HT1080 (cell line): Measurements from ENCODE around the gene PLCL2. TPM values are rescaled to one million over a fixed set of nuclear protein-coding genes. Genes with fewer than 3 reads are reported as not detected.
A peak's percentile ranks its signal among the peaks of the same experiment; 100 is the strongest.

ENCODE experiments used
- DNase-seq: peaks from one replicate; pipeline ENCODE4 v3.0.0-alpha.2; 2015; ENCODE audit warnings: low read depth
- total RNA-seq: library from RNA; depleted of rRNA; stranded (reverse); fragments of >200 nt; shearing (Covaris generic); gene quantifications from 2 replicates; pipeline ENCODE4 v1.2.3, GENCODE V29; 2014

The PLCL2 gene
- total RNA-seq, 1 experiment from 2014 or later = 11.5 TPM

DNA sequence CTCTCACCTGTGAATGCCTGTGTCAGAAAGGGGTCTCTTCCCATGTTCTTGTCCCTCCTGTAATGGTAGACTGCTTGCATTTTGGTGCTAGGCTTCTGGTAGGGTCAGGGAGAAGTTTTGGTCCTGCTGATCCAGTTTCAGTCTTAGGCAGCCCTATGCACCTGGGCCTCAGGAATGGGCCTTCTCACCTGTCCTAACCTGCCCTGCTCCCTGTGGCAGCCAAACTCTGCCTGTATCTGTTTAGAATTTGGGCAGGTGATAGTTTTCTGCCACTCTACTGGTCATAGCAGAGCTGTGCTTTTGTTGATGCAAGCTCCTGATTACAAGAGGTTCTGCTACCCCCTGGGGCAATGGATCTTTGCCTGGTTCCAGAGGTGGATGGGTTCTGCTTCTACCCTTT, 118.7 kb downstream of the PLCL2 start:
- no peak for DNase-seq

DNA sequence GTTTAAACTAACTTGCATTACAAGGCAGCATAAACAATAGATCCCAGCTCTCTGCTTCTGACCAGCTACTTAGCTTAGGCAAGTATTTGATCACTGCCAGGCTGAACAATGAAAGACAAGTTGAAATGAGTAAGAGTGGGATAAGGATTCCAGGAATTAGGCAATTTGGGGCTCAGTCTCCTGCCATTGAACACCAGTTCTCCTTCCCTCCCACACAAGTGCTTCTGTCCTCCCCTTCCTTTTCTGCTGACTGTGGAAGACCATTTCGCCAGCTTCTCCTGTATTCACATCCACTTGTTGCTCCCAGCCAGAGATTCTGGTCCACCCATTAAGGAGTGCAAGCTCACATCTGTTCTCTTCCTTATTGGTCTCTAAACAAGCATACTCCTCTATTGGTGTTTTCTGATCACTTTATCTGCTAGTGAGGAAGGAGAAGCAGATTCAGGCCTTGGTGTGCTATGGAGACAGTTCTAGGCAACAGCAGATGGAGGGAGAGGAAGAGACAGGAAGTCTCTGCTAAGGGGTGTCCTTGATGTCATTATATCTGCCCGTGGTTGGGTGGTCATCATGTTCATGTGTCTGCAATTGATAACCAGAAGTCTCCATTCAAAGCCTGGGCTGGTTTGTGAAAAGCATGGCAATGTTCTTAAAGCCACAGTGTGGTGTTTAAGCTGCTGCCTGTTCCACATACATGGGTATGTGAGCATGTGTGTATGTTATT, 121.5 kb downstream of the PLCL2 start:
- no peak for DNase-seq

DNA sequence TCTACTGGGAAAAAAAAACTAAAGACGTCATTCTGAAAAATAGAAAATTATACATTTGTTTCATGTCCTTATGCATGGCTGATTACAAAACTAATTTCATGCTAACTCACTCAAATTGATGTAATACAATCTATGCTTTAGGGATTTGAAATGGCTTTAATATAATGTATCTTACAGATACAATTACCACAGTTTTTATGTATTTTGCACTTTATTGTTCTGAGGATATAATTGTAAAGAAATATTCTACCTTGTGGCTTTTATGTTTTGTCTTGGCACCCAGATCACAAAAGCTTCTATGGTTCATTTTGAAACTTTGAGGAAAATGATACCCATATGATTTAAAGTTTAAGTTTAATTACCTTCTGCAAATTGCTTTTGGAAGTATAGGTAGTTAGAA, 122.5 kb downstream of the PLCL2 start:
- no peak for DNase-seq

DNA sequence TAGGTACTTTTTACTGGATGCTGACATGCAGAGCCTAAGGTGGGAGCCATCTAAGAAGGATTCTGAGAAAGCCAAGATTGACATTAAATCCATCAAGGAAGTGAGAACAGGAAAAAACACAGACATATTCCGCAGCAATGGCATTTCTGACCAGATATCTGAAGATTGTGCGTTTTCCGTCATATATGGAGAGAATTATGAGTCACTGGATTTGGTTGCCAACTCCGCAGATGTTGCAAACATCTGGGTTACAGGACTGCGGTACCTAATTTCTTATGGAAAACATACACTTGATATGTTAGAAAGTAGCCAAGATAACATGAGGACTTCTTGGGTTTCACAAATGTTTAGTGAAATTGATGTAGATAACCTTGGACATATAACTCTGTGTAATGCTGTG, 125.1 kb downstream of the PLCL2 start:
- no peak for DNase-seq

DNA sequence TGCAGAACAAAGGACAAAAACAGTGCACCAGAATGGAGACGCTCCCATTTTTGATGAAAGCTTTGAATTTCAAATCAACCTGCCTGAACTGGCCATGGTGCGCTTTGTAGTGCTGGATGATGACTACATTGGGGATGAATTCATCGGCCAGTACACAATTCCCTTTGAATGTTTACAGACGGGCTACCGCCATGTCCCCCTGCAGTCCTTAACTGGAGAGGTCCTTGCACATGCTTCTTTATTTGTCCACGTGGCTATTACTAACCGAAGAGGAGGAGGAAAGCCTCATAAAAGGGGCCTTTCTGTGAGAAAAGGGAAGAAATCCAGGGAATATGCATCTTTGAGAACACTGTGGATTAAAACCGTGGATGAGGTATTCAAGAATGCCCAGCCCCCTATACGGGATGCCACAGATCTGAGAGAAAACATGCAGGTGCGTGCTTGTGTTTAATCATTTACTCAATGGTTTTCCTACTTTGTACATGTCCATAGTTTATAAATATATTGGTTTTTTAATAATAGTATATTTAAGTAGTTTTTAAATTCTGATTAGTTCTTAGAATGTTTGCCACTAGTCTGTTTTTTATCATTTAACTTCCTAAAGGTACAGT, 127.1 kb downstream of the PLCL2 start:
- no peak for DNase-seq

DNA sequence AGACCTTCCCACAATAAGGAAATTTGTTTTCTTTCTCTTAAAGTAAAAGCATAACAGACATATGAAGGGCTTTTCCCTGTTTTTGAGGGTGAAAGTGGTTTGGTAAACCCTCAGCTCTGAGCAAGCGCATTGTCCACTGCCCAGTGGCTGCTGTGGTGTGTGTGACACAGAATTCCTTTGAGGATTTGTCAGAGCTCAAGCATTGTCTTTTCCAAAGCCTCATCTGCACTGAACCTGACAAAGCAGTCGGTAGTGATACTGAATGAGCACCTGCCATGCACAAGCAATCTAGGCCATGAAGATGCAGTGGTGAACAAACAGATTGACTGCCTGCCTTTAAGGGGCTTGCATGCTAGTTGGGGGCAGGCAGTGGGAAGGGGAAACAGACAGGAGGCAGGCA, 128.3 kb downstream of the PLCL2 start:
- peak; percentile 15 for DNase-seq

DNA sequence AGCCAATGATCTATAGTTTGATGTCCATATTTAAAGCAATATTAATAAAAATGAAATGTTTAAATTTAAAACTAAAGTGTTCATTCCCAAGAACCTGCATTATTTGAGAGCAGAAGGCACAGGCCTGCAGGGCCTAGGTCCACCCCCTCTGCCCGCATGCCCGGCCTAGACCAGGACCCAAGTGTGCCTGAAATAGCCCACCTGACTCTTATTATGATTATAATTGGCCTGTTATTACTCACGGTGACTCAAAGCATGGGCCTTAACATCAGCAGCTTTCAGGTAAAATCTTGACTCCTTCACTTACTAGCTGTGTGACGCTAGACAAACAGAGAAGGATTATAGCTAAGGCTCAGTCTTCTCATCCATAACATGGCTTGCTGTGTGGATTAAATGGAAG, 128.8 kb downstream of the PLCL2 start:
- no peak for DNase-seq

DNA sequence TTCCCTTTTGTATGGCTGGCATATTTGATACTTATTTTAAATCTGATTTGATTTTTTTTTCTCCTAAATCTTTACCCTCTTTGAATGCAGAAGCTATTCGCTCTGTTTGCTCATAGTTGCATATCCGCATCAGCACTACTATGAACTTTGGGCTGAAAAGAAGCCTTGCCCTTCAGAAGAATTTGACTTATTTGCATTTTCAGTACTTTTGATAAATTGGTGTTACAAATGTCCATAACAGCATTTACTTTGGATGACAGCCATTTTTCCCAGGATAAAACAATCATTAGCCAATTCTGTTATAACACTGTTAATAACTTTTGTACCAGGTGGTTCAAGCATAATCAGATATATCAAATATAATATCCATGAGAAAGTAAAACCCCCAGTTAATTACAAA, 129.5 kb downstream of the PLCL2 start:
- no peak for DNase-seq

DNA sequence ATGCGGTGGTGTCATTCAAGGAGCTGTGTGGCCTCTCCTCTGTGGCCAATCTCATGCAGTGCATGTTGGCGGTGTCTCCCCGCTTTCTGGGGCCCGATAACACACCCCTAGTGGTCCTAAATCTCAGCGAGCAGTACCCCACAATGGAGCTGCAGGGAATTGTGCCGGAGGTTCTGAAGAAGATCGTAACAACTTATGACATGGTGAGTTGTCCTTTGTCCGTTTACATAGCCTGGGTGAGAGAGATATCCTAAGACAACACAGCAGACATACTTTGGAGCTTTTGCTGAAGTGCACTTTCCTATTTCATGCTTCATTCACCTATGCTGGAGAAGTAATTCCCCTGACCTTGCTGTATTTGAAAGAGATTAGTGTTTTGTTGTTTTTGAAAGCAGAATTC, 130.0 kb downstream of the PLCL2 start:
- no peak for DNase-seq

DNA sequence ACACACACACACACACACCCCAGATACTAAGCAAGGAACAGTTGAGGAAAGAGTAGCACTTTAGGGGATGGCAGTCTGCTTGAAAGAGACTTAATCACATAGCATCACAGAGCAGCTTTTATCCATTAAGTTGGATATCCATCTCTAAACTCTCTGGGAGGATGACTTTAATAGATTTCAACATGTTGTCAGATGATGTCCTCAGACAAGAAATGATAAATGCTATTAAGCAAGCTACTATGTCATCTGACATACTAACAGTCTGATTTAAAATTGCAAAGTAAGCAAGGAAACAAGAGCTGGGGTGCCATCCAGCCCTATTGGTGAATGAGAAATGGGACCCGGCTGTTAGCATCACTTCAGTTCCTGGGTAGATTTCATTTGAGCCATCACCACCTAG, 136.9 kb downstream of the PLCL2 start:
- no peak for DNase-seq

DNA sequence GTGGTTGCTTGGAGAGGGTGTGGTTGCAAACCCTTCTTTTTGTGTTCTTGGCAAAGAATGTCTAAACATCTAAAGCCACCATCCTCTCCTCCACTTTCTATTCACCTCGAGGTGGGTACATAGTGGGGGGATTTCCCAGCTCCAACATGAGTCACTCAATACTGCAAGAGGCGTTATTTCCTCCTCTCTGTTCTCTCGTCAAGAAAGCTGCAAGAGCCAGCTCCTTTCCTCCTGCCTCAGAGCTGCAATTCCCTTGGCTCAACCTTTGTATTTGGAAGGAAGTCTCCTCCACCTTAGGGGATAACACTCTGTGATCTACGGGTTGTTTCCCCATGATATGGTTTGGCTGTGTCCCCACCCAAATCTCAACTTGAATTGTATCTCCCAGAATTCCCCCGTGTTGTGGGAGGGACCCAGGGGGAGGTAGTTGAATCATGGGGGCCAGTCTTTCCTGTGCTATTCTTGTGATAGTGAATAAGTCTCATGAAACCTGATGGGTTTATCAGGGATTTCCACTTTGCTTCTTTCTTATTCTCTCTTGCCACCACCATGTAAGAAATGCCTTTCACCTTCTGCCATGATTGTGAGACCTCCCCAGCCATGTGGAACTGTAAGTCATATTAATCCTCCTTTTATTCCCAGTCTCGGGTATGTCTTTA, 138.4 kb downstream of the PLCL2 start:
- DNase-seq = peak; percentile 40

DNA sequence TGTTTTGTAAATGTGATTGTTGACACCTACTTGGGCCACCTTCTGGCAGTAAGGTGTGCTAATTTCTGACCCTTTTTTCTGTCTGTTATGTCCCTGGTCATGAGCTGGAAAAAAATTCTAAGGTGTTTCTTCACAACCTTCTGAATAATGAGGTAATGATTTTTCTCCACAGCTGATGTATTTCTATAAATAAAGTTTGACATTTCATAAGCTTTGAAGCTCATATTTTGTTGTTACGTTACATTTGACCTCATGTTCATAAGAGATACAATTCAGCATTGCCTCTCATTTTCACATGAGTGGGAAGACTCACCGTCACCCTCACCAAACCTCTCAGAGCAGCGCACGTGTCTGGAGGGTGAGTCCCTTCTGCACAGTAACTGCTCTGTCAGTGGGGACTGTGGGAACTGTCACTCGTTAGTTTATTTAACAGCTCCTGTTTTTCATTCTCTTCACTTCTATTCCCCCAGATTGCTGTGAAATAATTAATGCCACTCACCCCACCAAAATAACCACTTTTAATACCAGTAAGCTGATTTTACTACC, 140.9 kb downstream of the PLCL2 start:
- DNase-seq = no peak

DNA sequence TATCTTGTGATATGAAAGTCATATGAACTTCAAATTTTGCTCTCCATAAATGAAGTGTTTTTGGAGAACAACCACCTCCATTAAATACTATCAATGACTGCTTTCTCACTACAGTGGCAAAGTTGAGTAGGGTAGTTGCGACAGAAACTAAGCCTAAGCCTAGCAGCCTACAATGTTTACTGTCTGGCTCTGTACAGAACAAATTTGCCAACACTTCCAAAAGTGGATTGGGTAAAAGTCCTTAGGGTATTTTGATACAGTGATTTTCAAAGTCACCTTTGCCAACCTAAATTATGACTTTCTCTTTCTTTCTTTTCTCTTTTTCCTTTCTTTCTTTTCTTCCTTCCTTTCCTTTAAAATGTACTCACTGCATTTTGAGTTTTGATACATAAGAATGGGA, 142.6 kb downstream of the PLCL2 start:
- no peak for DNase-seq

DNA sequence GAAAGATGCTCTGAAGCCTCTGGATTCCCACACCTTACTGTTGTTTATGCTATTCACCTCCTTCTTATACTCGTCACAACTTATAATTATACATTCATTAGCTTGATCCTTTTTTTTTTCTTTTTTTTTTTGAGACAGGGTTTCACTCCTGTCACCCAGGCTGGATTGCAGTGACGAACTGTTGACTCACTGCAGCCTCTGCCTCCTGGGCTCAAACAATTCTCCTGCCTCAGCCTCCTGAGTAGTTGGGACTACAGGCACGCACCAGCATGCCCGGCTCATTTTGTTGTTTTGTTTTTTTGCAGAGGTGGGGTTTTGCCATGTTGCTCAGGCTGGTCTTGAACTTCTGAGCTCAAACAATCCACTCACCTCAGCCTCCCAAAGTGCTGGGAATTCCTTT, 143.6 kb downstream of the PLCL2 start:
- DNase-seq = no peak

DNA sequence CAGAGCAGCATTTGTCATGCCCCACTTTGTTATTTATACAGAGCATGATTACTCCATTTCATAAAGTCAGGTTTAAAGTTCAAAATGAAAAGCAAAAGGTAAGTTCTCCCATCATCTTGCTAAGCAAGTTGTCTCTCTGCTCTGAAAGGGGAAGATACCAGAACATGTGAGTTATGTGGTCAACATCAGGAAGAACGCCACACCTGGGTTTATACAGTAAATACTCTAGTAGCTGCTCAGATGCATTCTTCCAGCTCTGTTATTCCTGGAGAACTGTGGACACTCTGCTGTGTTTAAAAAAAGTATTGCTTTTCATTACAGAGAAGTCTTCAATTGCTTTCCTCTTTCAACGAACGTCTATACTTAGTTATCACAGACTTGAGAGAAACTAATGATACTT, 145.7 kb downstream of the PLCL2 start:
- no peak for DNase-seq

DNA sequence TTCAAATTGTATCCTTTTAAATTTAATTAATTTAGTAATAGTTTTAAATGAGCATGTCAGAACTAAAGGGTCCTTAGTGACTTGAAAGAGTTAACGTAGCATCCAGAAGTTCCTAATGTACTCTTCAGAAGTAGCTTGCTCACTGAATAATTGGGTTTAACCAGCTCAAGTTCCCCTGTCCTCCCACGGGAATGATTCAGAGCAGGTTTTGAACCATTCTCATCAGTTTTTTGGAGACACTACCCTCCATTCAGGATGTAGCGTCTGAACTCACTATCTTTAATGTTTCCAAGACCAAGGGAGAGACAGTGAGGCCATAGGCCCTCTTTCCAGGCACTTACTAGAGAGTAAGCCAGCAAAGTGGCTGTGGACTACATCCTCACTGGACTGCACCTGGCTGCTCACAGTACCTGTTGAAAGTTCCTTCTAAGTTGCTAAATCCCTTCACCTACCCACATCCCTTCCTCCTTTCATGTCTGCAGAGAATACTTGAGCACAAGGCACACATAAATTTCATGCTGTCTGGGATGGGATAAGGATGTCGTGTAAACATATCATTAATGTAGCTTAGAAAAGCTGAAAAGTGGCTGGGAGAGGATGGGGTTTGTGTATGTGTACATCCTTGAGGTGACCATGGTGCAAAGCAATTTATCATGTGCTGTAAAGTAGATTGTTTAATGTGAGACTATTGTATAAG, 146.3 kb downstream of the PLCL2 start:
- no peak for DNase-seq

DNA sequence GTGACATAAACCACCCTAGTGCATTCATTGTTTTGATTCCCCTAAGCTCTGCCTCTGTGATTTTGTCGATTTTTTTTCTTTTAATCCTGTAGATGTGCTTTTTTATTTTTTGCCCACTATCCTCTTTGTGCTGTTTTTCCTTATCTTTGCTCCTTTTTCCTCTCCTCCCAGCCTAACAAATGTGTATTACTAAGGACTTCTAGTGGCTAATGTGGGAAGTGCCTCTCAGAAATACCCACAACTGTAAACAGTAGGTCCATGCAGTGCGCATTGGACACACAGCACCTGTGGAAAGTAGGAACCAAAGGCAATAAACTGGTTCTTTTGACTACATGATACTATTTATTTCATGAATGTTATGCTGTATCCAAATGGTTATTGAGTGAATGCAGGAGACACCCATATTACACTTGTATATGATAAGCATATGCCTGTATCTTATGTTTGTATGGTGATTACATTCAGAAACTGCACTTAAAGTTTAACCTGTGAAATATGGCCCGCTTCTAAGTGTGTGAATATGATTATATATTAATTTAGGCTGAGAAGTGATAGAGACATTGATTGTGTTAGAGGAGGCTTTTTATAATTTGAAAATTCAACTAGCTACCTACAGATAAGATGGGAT, 147.8 kb downstream of the PLCL2 start:
- DNase-seq = peak; percentile 56

DNA sequence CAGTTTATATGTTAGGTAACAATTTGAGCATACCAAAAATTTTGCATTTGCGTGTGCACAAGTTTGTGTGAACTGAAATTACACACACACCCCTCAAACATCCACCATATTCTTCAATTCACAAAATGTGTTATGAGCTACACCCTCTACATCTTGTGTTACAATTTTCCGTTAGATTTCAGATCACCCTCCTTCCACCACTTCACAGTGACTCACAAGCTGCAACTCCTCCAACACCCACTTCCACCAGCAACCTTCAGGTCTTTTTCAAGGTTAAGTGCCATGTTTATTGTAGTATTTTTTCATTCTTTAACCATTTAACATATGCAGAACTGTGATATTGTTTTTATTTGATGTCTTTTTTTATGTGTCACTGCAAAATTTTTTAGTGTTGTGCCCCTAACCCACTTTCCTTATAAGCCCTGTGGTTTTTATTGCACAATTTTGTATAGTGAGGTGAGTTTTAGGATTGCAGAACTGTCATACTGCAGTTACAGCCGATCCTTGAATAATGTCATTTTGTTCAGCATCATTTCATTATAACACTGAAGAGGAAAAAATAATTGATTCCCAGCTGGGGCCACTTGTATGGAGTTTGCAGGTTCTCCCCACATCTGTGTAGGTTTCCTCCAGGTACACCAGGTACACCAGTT, 148.9 kb downstream of the PLCL2 start:
- DNase-seq = peak; percentile 59

DNA sequence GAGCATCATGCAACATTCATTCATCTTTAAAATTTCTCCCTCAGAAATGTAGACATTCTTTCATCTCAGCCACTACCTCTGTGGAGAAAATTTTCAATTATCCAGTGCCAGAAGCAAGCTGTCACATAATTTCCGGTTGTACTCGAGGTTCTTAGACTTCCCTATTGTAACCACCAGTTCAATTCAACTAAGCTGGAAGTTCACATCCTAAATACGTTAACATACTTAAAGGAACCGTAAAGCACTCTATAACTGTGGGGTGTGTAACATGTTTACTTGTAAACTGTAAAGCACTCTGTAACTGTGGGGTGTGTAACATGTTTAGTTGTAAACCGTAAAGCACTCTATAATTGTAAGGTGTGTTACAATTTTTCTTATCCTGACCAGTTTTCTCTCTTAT, 150.3 kb downstream of the PLCL2 start:
- DNase-seq = no peak

DNA sequence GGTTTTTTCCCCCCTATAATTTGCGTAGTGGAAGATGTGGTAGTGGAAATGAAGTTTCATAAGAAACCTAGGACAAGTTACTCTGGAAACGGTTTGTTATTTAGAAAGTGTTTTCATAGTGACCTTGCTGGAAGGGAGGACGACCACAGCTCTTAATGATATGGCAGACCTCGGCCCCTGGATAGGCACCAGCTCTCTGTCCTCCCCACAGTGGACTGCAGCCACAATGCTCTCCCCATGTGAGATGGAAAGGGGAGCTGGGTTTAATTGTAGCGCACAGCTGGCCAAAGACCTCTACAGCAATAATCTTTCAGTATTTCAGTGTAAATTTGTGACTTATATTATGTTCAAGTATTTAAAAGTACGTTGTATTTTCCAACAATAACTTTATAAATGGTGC, 151.2 kb downstream of the PLCL2 start:
- DNase-seq = no peak

DNA sequence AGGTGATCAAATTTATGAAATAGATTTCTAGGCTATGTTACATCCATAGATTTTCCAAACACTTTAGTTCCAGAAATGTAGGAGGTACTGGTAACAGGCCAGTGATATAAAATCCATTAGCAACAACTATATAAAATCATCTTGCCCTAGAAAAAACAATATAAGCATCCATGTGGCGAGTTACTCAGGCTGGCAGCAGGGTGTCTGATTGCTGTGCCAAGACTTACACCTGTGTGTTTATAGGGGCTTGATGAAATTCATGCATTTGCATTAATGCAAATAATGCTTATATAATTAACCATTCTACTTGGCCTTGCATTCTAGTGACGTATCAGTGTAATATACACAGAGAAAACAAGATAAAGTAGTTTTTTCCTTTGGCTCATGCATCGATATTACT, 153.4 kb downstream of the PLCL2 start:
- DNase-seq = no peak
